K562 (cell line): ENCODE results near the gene CS. TPM values are rescaled to one million over a fixed set of nuclear protein-coding genes. Genes with fewer than 3 reads are reported as not detected.
A peak's percentile ranks its signal among the peaks of the same experiment; 100 is the strongest.

Source experiments
- ATF4 ChIP-seq: fragments of 450-650 bp; formaldehyde crosslinking; IDR thresholded peaks from 2 replicates; pipeline ENCODE4 v1.4.0; 2022; ENCODE audit warnings: mild to moderate bottlenecking, moderate library complexity
- E2F4 ChIP-seq: sonication (generic); formaldehyde crosslinking; IDR thresholded peaks from 2 replicates; pipeline ENCODE4 v1.8.0; 2022; ENCODE audit warnings: mild to moderate bottlenecking, low read depth, missing genetic modification reagents
- KAT2B ChIP-seq: IDR thresholded peaks from one replicate; pipeline ENCODE4 v1.6.1; 2012; ENCODE audit warnings: low read depth, mild to moderate bottlenecking, control low read depth, inconsistent platforms, low read length, moderate library complexity
- MECOM ChIP-seq: fragments of 250-450 bp; sonication (Bioruptor Pico); IDR thresholded peaks from 2 replicates; pipeline ENCODE4 v1.8.0; 2022; ENCODE audit warnings: inconsistent platforms
- MLLT1 ChIP-seq, 2 experiments: fragments of 450-650 bp; IDR thresholded peaks; 2 replicates each; pipeline ENCODE4 v1.6.1; 2016
- MYC ChIP-seq, 2 experiments: fragments of 250-450 bp in 1 of 2; sonication (Bioruptor Pico) in 1 of 2; IDR thresholded peaks; 2 replicates each; pipeline versions ENCODE4 v1.5.1 to v1.6.1; 2012 to 2021; ENCODE audit warnings: low read depth in 2 of 2, borderline replicate concordance in 1 of 2, improper control_type of control experiment in 1 of 2, low read length in 1 of 2, mild to moderate bottlenecking in 1 of 2, moderate library complexity in 1 of 2
- PURB ChIP-seq: sonication (generic); formaldehyde crosslinking; IDR thresholded peaks from 2 replicates; pipeline ENCODE4 v1.9.0; 2021; ENCODE audit warnings: low read depth, mild to moderate bottlenecking, missing genetic modification reagents
- RAD21 ChIP-seq, 2 experiments: fragments of 250-450 bp in 1 of 2; fragments of 450-650 bp in 1 of 2; sonication (Bioruptor Pico) in 1 of 2; formaldehyde crosslinking in 1 of 2; IDR thresholded peaks in 1 of 2; conservative IDR thresholded peaks in 1 of 2; 2 replicates each; pipeline versions ENCODE4 v1.4.0 to v1.8.0; 2020 to 2022; ENCODE audit warnings: mild to moderate bottlenecking in 2 of 2, moderate library complexity in 1 of 2
- RBM15 ChIP-seq: fragments of 200-400 bp; formaldehyde crosslinking; IDR thresholded peaks from 2 replicates; pipeline ENCODE4 v1.6.1; 2018; ENCODE audit warnings: mild to moderate bottlenecking, low read length, moderate library complexity; ENCODE audit not compliant: insufficient read depth
- SMARCB1 ChIP-seq: IDR thresholded peaks from 2 replicates; pipeline ENCODE4 v1.6.1; 2011; ENCODE audit warnings: improper control_type of control experiment, low read depth; ENCODE audit not compliant: insufficient read length
- TFE3 ChIP-seq: fragments of 450-650 bp; formaldehyde crosslinking; IDR thresholded peaks from 2 replicates; pipeline ENCODE4 v1.4.0; 2020; ENCODE audit warnings: mild to moderate bottlenecking, mixed read lengths
- ZBTB34 ChIP-seq: fragments of 250-450 bp; sonication (Bioruptor Pico); IDR thresholded peaks from 2 replicates; pipeline ENCODE4 v1.8.0; 2021; ENCODE audit warnings: mild to moderate bottlenecking, moderate library complexity
- ZNF184 ChIP-seq: sonication (generic); formaldehyde crosslinking; IDR thresholded peaks from 2 replicates; pipeline ENCODE4 v1.5.0; 2020; ENCODE audit warnings: missing genetic modification reagents
- ZNF263 ChIP-seq: sonication (generic); formaldehyde crosslinking; IDR thresholded peaks from 2 replicates; pipeline ENCODE4 v1.8.0; 2022; ENCODE audit warnings: mild to moderate bottlenecking, missing genetic modification reagents, borderline replicate concordance
- ZNF445 ChIP-seq: fragments of 250-450 bp; sonication (Bioruptor Pico); IDR thresholded peaks from 2 replicates; pipeline ENCODE4 v1.4.0; 2020; ENCODE audit warnings: low read depth, mild to moderate bottlenecking, moderate library complexity
- ZNF740 ChIP-seq, 3 experiments: fragments of 200-800 bp in 1 of 3; sonication (Bioruptor generic) in 1 of 3; sonication (generic) in 1 of 3; formaldehyde crosslinking in 1 of 3; IDR thresholded peaks; 2 replicates each; pipeline versions ENCODE4 v1.6.1 to v1.8.0; 2016 to 2022; ENCODE audit warnings: mild to moderate bottlenecking in 2 of 3, missing compliant biosample characterization in 2 of 3, missing genetic modification characterization in 2 of 3, missing genetic modification reagents in 1 of 3
- ZZZ3 ChIP-seq: fragments of 450-650 bp; IDR thresholded peaks from 2 replicates; pipeline ENCODE4 v1.6.1; 2016; ENCODE audit warnings: antibody characterized with exemption, mild to moderate bottlenecking, moderate library complexity
- polyA plus RNA-seq, 8 experiments: library from polyadenylated mRNA; depleted of rRNA in 4 of 8; stranded (reverse) in 5 of 8; unstranded in 3 of 8; fragments of >200 nt; fragmentation: Nextera tagmentation in 2 of 8; fragmentation: Illumina TruSeq in 1 of 8; extraction: Ambion mirVana in 2 of 8; extraction: Trizol in 1 of 8; gene quantifications; 2 replicates each; pipeline versions ENCODE4 v1.2.1 to v1.2.3, GENCODE V29; 2011 to 2014; ENCODE audit warnings: inconsistent platforms in 1 of 8, missing spikeins in 1 of 8
- total RNA-seq, 7 experiments: library from RNA; depleted of rRNA in 6 of 7; stranded (reverse); fragments of >200 nt in 6 of 7; fragmentation: Illumina TruSeq in 2 of 7; extraction: Trizol in 2 of 7; gene quantifications; 2 replicates each; pipeline versions ENCODE4 v1.2.1 to v1.2.3, GENCODE V29; 2011 to 2021; ENCODE audit warnings: low replicate concordance in 1 of 7

The CS gene
- total and polyA plus RNA-seq, 9 of the 15 experiments (the other 6 are each of a cell fraction or from before 2014, with no cell fraction given) = 99.9 to 390 (median 149) TPM

GRCh38 chr12:56333679-56334489 is 33.8 kb upstream of the CS start, which contains the start of gene PAN2 (continued):
- TF ChIP-seq KAT2B (no peak), PURB (CRISPR knock-in tag) (no peak), ZNF184 (CRISPR knock-in tag) (no peak), ATF4 (CRISPR knock-in tag) (no peak), RBM15 (no peak), MECOM (CRISPR knock-in tag) (no peak), ZNF263 (no peak), RAD21 (CRISPR knock-in tag; conservative IDR thresholded peaks at IDR 0.05 in 1 of 2, IDR thresholded peaks at IDR 0.05 in 1 of 2) (peak; percentile 18 to 31; a peak in 3 of 4 replicates), E2F4 (CRISPR knock-in tag) (peak; percentile 46; the same call in 1 of the 2 replicates), ZNF740 (CRISPR knock-in tag; IDR thresholded peaks at IDR 0.05) (peak; percentile 69; the same call in 1 of the 2 replicates), ZNF740 (tag; IDR thresholded peaks at IDR 0.05) (peak in 1 of 2 experiments; percentile 76; a peak in 2 of 4 replicates), ZZZ3 (no peak), ZBTB34 (CRISPR knock-in tag) (no peak), MLLT1 (IDR thresholded peaks at IDR 0.05) (peak; percentile 63 to 74), TFE3 (CRISPR knock-in tag) (no peak), ZNF445 (CRISPR knock-in tag) (0 out of 2 replicates have a peak, but pooled peaks have one; percentile 48), MYC (IDR thresholded peaks at IDR 0.05; ENCODE audit: low read depth, low read length) (peak; percentile 84), MYC (CRISPR knock-in tag; IDR thresholded peaks at IDR 0.05; ENCODE audit: borderline replicate concordance, low read depth) (0 out of 2 replicates have a peak, but pooled peaks have one; percentile 25), SMARCB1 (no peak)
